OCI-M2 (cell line): ENCODE results near the gene HUNK.

Experiments
- DNase-seq: peaks from one replicate; lab custom pipeline; 2025; ENCODE audit not compliant: unreplicated experiment; lab: John Stamatoyannopoulos, UW

The HUNK gene

DNA sequence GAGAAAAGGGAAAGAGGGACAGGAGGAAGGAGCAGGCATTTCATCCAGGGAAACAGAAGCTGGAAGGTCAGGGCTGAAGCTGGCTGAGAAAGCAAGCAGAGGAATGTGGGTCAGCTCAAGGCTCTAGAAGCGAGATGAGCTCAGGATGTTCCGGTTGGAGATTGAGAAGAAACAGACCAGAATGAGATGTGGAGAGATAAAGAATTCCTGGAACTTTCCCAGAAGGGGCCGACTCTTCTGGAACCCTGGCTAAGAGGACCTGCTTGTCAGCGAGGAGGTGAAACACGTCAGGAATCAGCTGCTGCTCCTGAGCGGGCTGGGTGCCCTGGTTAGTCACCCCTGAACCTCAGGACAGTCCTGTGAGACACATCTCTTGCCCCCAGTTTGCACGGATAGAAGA lies 75.9 kb downstream of the HUNK start:
- DNase-seq: no peak

DNA sequence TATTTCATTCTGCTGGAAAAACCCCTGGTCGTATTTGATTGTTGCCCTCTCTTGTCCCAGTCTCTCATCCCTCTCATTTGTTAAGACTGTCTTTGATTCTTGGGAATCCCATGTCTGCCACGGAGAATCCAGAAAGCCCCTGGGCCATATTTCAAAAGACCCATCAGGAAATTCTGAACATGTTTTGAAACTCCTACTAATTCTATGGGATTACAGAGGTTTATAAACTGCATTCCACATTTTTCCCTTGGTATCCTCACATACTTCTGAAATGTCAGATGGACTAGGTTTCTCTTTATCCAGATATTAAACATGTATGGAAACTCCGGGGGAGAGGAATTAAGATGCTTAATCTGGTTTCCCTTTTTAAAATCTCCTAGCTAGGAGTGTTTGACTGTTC lies 80.0 kb downstream of the HUNK start:
- no peak for DNase-seq

DNA sequence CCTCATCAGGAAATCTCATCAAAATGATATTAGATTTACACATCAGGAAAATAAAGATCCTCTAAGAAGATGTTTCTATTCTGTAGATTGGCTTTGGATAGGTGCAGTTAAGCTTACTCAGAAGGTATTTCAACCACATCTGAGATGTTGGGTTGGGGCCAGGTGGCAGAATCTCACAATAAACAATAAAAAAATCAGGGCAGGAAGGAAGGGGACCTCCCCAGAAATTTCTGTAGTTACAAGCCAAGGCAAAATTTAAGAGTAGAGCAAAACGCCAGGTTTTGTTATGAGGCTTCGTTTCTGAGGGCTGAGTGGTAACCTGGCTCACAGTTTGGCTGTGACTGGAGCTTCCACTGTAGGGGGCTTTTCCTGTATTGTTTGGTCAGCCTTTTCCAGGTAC lies 84.8 kb downstream of the HUNK start:
- DNase-seq: no peak

DNA sequence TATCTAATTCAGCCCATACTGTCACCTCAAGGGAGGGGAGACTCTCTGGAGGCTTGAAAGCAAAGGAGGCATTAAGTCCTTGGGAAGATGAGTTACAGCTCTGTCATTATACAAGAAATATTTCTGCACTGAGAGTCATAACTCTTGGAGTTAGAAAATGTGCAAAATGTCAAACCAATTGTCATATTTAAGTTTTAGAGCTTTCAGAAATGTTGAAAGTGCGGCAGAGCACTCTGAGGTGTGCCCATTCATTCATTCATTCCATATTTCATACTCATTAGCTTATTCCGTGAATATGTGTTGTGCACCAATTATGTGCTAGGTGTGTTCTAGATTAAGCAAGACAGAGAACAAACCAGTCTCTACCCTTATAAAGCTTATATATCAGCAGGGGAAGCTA lies 87.1 kb downstream of the HUNK start:
- no peak for DNase-seq

DNA sequence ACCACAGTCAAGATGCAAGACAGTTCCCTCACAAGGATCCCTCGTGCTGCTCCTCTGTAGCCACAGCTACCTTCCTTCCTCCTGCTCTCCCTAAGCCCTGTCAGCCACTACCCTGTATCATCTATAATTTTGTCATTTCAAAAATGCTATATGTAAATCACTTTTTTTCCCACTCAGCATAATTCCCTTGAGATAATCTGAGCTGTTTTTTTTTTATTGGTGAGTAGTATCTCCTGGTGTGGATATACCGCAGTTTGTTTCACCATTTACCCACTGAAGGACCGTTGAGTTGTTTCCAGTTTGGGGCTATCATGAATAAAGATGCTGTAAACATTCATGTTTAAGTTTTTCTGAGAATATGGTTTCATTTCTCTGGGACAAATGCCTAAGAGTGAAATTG lies 88.2 kb downstream of the HUNK start:
- DNase-seq: no peak

DNA sequence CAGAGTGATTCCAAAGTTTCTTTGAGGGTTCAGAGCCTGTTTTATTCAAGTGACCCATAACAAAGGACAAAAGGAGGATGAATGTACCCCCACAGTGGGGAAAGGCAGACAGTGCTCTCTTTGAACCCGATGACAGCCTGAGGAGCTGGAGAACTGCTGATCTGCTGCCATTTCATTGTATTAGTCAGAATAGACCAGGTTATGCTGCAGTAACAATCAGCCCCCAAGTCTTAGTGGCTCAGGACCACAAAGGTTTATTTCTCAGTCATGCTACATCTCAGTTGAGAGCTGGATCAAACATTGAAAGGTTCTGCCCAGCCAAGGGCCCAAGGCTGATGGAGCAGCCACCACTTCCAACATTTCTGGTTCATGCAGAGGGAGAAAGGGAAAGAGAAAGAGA lies 88.9 kb downstream of the HUNK start:
- no peak for DNase-seq

DNA sequence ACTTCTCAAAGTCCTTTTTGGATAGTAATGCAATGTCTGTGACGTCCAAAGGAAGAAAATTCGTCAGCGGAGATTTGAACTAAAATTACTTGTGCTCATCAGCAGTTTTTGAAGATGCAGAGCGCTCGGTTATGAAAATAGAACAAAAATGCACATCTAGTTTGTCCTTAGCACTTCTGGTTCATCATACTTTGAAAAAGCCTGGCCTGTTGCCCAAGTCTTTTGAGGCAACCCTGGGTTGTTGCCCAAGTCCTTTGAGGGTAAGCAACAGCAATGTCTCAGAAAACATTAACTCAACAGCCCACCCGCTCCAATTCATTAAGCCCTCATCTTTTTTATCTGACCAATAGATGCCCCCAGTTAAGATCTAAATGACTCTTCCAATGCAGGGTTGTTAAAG lies 91.9 kb downstream of the HUNK start:
- DNase-seq: no peak

DNA sequence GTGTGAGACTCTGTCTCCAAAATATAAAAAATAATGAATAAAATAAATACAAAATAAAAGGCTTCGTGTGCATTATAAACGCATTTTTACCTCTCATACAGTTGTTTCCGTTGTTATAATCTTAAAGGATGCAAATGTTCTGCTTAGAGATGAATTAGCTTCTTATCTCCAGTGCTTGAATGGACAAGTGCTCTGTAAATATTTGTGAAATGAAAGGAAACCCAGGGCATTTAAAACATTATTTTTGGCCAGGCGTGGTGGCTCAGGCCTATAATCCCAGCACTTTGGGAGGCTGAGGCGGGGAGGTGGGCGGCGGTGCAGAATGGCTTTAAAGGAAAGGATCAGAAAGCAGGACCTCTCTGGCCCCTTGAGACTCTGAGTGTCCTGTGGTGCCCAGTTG lies 94.5 kb downstream of the HUNK start:
- DNase-seq: no peak

DNA sequence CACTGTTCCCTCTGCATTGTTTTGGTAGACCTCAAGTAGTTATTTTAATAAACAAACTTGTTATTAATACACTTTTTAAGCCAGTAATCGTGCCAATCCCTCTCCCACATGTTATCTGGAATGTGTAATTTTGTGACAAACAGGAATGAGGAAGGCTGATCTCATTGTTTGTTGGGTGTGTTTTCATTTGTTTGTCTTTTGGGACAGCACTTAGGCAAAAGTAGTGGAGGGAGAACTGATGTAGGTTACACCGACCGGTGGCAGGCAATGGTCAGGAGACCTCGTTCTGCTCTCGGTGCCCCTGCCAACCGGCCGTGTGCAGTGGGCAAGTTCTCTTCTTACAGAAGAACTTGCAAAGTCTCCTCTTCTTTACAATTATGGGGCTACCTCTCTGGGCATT lies 99.8 kb downstream of the HUNK start:
- DNase-seq: no peak

DNA sequence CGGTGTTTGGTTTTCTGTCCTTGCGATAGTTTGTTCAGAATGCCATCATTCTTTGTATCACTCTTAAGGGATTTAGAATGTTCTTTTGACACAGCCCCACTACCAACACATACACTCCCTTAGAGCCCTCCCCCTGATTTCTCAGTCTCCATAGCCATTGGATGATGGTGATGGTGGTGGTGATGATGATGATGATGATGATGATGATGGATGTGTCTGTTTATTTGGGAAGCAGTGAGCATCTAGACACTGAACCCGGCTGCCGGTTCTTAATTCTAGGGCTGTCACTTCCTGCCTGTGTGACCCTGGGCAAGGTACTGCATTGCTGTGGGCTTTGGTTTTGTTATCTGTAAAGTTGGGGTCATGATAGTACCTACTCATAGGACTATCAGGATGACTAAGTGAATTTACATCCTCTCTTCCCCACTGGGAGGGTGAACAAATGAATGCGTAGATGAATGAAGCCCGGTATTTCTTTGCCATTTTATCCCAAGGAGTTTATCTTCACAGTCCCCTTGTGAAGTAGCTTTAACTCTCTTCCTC lies 100.7 kb downstream of the HUNK start:
- no peak for DNase-seq

DNA sequence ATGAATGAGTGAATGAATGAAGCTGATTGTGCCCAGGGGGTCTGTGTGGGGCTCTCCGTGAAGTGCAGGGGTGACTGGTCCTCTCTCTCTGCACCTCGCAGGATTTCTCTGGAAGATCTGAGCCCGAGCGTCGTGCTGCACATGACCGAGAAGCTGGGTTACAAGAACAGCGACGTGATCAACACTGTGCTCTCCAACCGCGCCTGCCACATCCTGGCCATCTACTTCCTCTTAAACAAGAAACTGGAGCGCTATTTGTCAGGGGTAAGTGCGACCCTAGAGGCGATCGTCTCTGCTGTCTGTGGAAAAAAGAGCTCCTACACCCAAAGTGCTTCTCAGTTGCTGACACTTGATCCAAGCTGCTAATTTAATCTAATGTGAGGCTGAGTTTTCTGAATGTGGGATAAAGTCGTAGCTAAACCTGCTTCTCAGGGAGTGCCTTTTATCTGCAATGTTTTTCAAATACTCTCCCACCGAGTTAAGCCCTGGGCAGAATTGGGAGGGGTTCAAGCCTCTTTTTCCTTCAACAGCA lies 101.7 kb downstream of the HUNK start:
- no peak for DNase-seq

DNA sequence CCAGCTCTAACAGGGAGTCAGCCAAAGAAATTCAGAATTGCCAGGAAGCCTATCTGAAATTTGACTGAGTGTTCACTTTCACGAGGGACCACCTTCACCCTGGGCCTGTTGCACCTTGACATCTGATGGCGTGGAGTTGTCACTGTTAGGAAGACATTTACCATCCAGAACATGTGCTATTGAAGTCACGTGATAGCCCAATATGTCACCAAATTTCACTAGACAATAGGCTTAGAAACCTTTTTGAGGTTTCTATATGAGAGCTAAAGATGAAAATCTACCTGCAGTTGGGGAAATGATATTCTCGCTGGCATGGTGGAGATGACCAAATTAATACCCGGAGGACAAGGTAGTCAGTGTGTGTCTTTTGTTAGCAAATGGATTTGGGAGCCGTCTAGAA lies 102.7 kb downstream of the HUNK start:
- no peak for DNase-seq

DNA sequence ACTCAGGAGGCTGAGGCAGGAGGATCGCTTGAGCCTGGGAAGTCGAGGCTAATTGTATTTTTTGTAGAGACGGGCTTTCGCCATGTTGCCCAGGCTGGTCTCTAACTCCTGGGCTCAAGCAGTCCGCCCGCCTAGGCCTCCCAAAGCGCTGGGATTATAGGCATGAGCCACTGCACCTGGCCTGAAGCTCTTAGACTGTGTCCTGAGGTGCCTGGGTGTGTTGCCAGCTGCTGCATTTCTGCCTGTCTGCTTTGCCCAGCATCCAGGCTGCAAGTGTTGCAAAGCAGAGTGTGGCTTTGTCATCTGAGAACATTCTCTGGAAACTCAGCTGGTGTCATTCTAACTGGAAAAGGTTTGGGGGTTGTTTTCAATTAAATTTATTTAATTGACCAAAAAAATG lies 105.0 kb downstream of the HUNK start:
- DNase-seq: no peak

DNA sequence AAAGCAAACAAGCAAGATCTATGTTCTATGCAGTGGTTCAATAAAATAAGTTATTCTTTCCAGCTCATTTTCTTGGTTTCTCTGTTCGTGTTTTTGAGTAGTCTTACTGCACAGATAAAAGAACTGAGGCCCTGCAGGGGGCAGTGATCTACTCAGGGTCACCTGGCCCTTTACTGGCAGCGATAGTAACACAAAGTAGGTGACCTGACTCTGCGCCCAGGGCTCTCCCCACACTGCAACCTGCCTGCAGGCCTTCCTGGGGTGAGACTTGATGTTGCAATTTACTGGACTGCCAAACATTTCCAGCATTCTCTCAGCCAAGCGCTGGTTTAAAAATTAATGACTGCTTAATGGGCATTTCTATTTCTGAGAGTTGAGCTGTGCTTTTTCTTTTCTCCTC lies 110.3 kb downstream of the HUNK start:
- DNase-seq: no peak

DNA sequence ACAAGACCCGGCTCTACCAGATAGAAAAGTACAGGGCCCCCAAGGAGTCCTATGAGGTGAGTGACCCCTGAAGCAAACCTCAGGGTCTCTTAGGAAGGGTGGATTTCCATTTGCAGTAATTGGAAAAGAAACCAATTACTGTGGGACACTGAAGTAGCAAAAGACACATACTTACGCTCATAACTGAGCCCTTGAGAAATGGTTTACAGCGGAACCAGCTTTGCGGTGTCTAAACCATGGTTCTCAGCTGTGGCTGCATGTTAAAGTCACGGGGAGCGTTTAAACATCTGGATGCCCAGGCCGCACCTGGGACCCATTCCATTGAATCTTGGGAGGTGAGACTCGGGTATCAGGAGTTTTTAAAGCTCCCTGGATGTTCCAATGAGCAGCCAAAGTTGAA lies 110.7 kb downstream of the HUNK start:
- DNase-seq: no peak

DNA sequence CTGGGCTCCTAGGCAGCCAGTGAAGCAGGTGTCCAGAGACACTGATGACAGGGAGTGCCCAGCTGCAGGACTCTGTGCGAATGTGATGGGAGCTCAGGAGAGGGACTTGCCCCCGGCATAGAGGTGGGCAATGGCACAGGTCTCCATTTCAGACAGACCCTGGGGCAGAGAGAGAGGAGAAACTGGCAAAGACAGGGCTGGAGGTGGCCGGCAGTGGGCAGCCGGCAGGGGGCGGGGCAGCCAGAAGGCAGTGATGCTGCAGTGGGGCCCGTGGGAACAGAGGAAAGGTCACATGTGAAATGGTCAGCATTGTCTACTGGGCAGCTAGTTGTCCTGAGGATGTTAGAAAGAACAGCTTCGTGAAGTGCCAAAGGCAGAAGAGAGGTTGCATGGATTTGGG lies 112.6 kb downstream of the HUNK start:
- no peak for DNase-seq

DNA sequence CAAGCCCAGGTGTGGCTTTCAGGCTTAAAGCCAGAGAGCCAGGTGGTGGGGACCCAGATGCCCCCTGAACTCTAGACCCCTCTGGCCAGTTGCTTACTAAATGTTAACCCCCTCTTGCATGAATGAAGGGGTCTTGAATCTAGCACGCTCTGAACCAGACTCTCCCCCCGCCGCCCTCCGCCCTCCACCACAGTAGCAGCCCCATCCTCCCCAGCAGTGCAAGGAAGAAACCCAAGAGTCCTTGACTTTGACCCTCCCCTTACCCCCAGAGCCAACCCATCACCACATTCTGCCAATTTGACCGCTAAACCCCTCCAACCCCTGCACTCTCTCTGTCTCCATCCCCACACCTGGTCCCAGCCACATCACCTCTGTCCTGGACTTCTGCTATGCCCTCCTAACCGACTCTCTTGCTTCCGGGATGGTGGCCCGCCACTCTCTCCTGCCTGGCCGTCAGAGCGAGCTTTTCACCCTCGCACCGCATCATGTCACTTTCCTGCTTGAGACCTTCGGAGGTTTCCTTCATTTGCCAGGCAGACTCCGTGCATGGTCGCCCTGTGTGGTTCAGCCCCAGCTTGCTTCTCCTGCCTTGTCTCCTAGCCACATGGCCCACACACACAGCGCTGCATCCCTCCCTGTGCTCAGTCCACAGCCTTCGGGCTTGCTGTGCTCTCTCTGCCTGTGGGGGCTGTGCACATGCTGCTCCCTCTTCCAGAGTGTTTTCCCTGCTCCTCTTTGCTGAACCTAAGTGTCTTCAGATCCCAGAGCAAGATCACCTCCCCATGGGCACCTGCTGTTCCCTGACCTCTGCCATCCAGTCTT lies 113.4 kb downstream of the HUNK start:
- no peak for DNase-seq

DNA sequence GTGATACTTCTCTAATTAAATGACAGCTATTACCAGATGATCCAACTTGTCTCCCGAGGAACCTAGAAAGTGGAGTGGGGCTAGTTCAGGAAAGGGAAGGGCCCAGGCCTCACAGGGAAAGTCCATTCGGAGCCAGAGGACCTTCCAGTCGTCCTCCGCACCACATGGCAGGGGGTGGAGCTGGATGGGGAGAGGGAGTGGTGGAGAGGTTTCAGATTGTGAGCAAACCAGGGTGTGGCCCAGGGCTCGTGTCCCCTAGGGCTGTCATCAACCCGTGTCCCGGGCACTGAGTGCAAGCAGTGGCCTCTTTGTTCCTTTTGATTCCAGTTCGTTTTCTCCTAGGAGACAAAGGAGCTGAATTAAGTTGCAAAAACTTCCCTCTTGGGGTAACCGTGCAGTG lies 114.9 kb downstream of the HUNK start:
- DNase-seq: no peak

DNA sequence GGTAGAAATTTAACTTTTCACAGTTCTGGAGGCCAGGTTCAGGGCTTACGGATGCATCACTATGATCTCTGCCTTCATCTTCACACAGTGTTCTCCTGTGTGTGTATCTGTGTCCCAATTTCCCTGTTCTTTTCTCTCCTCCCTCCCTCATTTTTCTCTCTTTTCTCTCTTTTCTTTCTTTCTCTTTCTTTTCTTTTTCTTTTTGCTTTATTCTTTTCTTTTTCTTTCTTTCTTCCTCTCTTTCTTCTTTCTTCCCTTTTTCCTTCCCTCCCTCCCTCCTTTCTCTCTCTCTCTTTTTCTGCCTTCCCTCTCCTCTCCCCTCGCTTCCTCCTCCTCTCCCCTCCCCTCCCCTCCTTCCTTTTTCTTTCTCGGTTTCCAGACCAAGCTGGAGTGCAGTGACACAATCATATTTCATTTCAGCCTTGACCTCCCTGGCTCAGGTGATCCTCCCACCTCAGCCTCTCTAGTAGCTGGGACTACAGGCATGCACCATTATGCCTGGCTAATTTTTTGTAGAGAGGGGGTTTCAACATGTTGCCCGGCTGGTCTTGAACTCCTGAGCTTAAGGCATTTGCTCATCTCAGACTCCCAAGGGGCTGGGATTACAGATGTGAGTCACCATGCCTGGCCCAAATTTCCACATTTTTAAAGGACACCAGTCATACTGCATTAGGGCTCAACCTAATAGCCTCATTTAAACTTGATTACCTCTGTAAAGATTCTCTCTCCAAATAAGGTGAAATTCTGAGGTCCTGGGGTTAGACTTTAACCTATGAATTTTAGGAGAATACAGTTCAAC lies 115.9 kb downstream of the HUNK start:
- no peak for DNase-seq

DNA sequence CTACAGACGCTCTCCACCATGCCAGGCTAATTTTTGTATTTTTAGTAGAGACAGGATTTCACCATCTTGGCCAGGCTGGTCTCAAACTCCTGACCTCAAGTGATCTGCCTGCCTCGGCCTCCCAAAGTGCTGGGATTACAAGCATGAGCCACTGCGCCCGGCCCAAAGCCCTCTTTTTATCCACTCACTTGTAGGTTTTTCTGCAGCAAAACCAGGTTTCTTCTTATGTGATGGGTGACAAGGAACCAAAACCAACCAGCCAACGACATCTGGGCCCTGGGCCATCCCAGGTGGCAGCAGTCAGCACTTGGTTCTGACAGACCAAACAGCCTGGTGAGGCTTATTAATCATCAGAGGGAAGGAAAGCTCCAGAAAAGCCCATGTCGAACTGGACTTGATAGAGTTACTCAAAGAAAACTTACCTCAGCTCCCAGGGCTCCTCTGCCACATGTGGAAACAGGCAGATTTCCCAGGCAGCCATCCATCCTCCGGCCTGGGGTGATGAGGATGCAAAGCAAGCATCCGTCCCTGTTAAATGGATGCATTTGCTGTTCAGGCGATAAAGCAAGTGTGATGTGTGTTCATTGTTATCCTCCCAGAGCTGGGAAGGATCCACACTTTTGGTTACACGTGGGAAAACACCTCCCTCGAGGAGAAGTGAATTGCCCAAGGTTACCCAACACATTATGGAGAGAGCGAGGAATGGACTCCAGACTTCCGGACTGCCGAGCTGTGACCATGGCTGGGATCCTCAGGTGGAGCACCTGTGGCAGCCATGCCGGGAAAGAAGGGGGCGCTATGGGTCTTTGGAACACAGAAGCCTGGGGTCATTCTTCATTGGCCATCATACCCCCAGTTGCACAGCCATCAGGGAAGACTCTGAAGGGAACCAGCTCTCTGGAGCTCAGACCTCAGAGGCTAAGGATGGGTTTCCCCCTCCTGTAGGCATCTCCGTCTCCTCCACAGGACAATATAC lies 118.8 kb downstream of the HUNK start:
- DNase-seq: no peak

DNA sequence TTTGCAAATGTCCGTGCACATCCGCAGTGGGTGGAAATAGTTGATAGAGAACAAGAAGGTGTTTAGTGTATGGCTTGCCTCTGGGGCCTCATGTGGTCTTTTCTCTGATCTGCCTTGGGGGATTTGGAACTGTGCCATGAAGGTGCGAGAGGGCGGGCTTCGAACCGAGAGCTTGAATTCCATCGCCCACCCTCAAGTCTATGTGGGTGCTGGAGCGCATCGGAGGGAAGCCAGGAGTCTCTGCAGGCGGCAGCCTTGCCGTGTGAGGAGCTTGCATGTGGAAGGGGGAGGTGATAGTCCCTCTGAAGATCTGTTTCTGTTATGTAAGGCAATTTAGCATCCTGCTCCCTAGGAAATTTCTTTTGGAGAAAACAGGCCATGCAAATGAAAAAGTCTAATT lies 119.6 kb downstream of the HUNK start:
- DNase-seq: no peak
